ENCODE measurements around the gene SOWAHA. TPM values are rescaled to one million over a fixed set of nuclear protein-coding genes. Genes with fewer than 3 reads are reported as not detected.

Gene SOWAHA
- total RNA-seq, 1 donor from 2014 or later, result not detected

- peaks cover 4% of the 10 kb centered on the region for H3K4me1 Mint-ChIP-seq
- Histone ChIP-seq H3K4me2 (no peak overlapping the region), H4K20me1 (ENCODE audit: low read depth) (no peaks in the 10 kb centered on the region), H3K9me3 (ENCODE audit: low read depth) (no peaks in the 10 kb centered on the region), H3K4me1 (no peaks in the 10 kb centered on the region), H3K79me2 (ENCODE audit: low read depth) (no peaks in the 10 kb centered on the region), H3K27ac (no peak overlapping the region), H3K4me3 (no peak overlapping the region), H2AFZ (replicated peaks) (no peak overlapping the region), H3F3A (ENCODE audit: low read depth) (peaks cover 18% of the 10 kb centered on the region), H3K27me3 (peaks cover 52% of the 10 kb centered on the region), H3K36me3 (no peaks in the 10 kb centered on the region), H3K9ac (no peak overlapping the region)
- no peak overlapping the region for H3K27ac Mint-ChIP-seq
- TF ChIP-seq CTCF (IDR thresholded peaks at IDR 0.05) (no peak), EZH2phosphoT487 (IDR thresholded peaks at IDR 0.05) (no peak), EZH2 (IDR thresholded peaks at IDR 0.05) (no peak)
- H3K36me3 Mint-ChIP-seq, result no peaks in the 10 kb centered on the region
- no peak overlapping the region for H3K4me3 Mint-ChIP-seq
- no peak for DNase-seq (ENCODE audit: low spot score)
- H3K9me3 Mint-ChIP-seq, result no peaks in the 10 kb centered on the region
- no peaks in the 10 kb centered on the region for H3K27me3 Mint-ChIP-seq (ENCODE audit: insufficient read depth, low read depth)
These were observed 31.0 kb upstream of the SOWAHA start for GRCh38 chr5:132782101-132782500.

- no peaks in the 10 kb centered on the region for H4K20me1 ChIP-seq (ENCODE audit: low read depth)
- H3K27me3 ChIP-seq, result peaks cover 20% of the 10 kb centered on the region
- H3K4me1 Mint-ChIP-seq, result peaks cover 3% of the 10 kb centered on the region
- H3K36me3 Mint-ChIP-seq, result no peaks in the 10 kb centered on the region
- no peak overlapping the region for H3K9ac ChIP-seq
- H3K4me3 ChIP-seq, result no peak overlapping the region
- no peak overlapping the region for H2AFZ ChIP-seq (replicated peaks)
- H3K4me1 ChIP-seq, result no peaks in the 10 kb centered on the region
- H3K9me3 ChIP-seq (ENCODE audit: low read depth), result no peaks in the 10 kb centered on the region
- H3K9me3 Mint-ChIP-seq, result no peaks in the 10 kb centered on the region
- no peaks in the 10 kb centered on the region for H3K79me2 ChIP-seq (ENCODE audit: low read depth)
- no peaks in the 10 kb centered on the region for H3F3A ChIP-seq (ENCODE audit: low read depth)
- peaks cover under 1% of the 10 kb centered on the region for H3K27me3 Mint-ChIP-seq (ENCODE audit: insufficient read depth, low read depth)
- no peak overlapping the region for H3K27ac ChIP-seq
- no peak for DNase-seq (ENCODE audit: low spot score)
- TF ChIP-seq EZH2 (IDR thresholded peaks at IDR 0.05), result no peak
- TF ChIP-seq EZH2phosphoT487 (IDR thresholded peaks at IDR 0.05), result no peak
- TF ChIP-seq CTCF (IDR thresholded peaks at IDR 0.05), result no peak
- H3K4me2 ChIP-seq, result no peak overlapping the region
- no peaks in the 10 kb centered on the region for H3K36me3 ChIP-seq
- H3K27ac Mint-ChIP-seq, result no peak overlapping the region
- H3K4me3 Mint-ChIP-seq, result no peak overlapping the region
These were observed 27.7 kb upstream of the SOWAHA start for GRCh38 chr5:132785365-132785764.

DNA sequence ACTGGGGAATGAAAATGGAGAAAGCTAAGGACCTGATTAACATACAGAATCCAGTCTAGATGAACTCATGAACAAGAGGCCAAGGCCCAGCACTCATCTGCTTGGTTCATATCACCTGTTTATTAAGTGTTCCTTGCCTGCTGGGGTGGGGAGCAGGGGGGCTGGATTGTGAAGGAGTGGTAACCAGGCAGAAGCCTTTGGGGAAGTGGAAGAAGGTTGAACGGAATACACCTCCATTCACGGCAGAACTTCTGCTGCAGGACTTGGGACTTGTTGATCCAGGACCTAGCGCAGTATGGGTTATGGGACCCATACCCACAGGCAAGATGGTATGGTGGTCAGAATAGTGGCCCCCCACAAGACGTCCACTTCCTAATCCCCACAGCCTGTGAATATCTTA, 27.2 kb upstream of the SOWAHA start:
- Histone ChIP-seq H3F3A (ENCODE audit: low read depth) (no peaks in the 10 kb centered on the region), H3K27me3 (peaks cover 15% of the 10 kb centered on the region), H3K4me1 (no peaks in the 10 kb centered on the region), H3K9ac (no peak overlapping the region), H4K20me1 (ENCODE audit: low read depth) (no peaks in the 10 kb centered on the region), H3K9me3 (ENCODE audit: low read depth) (no peaks in the 10 kb centered on the region), H2AFZ (replicated peaks) (no peak overlapping the region), H3K4me3 (no peak overlapping the region), H3K79me2 (ENCODE audit: low read depth) (no peaks in the 10 kb centered on the region), H3K4me2 (no peak overlapping the region), H3K36me3 (no peaks in the 10 kb centered on the region), H3K27ac (no peak overlapping the region)
- Mint-ChIP-seq H3K4me1 (peaks cover 3% of the 10 kb centered on the region), H3K4me3 (no peak overlapping the region), H3K27ac (no peak overlapping the region), H3K27me3 (ENCODE audit: insufficient read depth, low read depth) (peaks cover 2% of the 10 kb centered on the region), H3K9me3 (no peaks in the 10 kb centered on the region), H3K36me3 (no peaks in the 10 kb centered on the region)
- DNase-seq (ENCODE audit: low spot score), result no peak
- TF ChIP-seq EZH2phosphoT487 (IDR thresholded peaks at IDR 0.05) (no peak), CTCF (IDR thresholded peaks at IDR 0.05) (no peak), EZH2 (IDR thresholded peaks at IDR 0.05) (no peak)
